Measurements from ENCODE around the gene B3GNT4. TPM values are rescaled to one million over a fixed set of nuclear protein-coding genes. Genes with fewer than 3 reads are reported as not detected.
"Not testable (repeated sequence)": the region's sequence is repeated elsewhere in the genome, so short reads cannot be mapped to it uniquely, and the experiment has no call there.

The B3GNT4 gene
- total RNA-seq, 1 donor from 2014 or later = 0.46 TPM

- TF ChIP-seq, protein P1, sequence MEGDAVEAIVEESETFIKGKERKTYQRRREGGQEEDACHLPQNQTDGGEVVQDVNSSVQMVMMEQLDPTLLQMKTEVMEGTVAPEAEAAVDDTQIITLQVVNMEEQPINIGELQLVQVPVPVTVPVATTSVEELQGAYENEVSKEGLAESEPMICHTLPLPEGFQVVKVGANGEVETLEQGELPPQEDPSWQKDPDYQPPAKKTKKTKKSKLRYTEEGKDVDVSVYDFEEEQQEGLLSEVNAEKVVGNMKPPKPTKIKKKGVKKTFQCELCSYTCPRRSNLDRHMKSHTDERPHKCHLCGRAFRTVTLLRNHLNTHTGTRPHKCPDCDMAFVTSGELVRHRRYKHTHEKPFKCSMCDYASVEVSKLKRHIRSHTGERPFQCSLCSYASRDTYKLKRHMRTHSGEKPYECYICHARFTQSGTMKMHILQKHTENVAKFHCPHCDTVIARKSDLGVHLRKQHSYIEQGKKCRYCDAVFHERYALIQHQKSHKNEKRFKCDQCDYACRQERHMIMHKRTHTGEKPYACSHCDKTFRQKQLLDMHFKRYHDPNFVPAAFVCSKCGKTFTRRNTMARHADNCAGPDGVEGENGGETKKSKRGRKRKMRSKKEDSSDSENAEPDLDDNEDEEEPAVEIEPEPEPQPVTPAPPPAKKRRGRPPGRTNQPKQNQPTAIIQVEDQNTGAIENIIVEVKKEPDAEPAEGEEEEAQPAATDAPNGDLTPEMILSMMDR (IDR thresholded peaks at IDR 0.05) = no peak
- ATAC-seq (no peak), DNase-seq (no peak)
- intact Hi-C loops (cut with DNase I) = no loop called here
- Histone ChIP-seq H3K9me3 (no peaks in the 10 kb centered on the region), H3K4me1 (no peaks in the 10 kb centered on the region), H3K4me3 (no peak overlapping the region), H3K27me3 (no peaks in the 10 kb centered on the region), H3K36me3 (peaks cover 62% of the 10 kb centered on the region), H3K27ac (no peak overlapping the region)
Observed at GRCh38 chr12:122243965-122244364, 40.5 kb downstream of the B3GNT4 start.

DNA sequence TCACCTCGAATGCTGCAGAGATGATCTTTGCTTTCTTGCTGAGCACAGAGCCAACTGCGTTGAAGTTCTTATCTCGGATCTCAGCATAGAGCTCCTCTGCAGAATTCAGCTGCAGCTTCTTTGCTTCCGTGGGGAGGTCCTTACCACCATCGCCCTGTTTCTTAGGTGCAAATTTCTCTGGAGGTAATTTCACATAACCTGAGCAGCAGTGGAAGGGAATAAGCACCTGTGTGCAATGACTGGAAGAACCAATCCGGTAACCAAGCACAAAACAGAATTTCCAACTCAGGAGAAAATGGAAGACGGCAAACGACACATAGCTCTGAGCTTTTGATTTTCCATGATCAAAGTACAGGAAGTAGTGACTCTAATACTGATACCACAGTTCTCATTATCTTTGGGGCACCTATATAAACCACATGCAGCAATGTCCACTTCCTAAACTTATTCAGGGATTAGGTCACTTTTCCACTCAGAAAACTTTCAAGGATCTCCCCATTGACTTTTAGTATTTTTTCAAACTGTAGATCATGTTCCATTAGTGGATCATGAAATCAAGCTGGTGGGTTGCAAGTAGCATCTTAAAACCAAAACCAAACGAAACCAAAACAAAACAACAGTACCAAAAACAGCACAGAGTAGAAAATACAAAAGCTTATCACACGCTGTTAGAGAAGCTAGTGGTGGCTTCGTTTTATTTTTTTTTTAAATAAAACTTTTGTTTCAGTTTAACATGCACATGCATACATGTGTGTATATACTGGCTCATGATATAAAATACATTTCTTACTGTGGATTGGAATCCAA is 41.3 kb downstream of the B3GNT4 start:
- Histone ChIP-seq H3K4me3 (no peak overlapping the region), H3K27ac (no peak overlapping the region), H3K9me3 (no peaks in the 10 kb centered on the region), H3K27me3 (no peaks in the 10 kb centered on the region), H3K4me1 (no peaks in the 10 kb centered on the region), H3K36me3 (peaks cover 62% of the 10 kb centered on the region)
- DNase-seq (no peak), ATAC-seq (no peak)
- TF ChIP-seq, protein P1 (IDR thresholded peaks at IDR 0.05) = no peak
- intact Hi-C loops (cut with DNase I) = no loop called here

GRCh38 chr12:122245553-122245952 is 42.0 kb downstream of the B3GNT4 start:
- H3K27ac ChIP-seq = no peak overlapping the region
- peaks cover 61% of the 10 kb centered on the region for H3K36me3 ChIP-seq
- no peak overlapping the region for H3K4me3 ChIP-seq
- ATAC-seq (no peak), DNase-seq (no peak)
- no peaks in the 10 kb centered on the region for H3K4me1 ChIP-seq
- intact Hi-C loops (cut with DNase I) = no loop called here
- H3K9me3 ChIP-seq = no peaks in the 10 kb centered on the region
- H3K27me3 ChIP-seq = no peaks in the 10 kb centered on the region
- TF ChIP-seq, protein P1 (IDR thresholded peaks at IDR 0.05) = no peak

DNA sequence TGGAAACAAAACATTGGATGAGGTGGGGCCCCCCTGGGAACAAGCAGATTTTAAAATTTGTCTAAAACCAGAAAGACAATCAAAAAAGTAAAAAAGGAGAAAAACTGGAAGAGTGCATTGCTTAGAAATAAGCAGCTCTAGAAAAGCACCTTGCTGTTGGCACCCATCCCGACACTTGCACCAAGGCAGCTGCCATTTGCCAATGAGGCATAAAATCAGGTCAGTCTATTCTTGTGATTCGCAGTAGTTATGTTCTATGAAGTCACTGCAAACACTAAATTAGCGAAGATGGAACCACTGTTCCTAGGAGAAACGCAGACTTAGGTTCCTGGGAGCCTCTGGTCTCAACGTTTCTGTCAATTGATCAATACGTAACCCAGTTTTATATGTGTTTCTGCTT is 46.5 kb downstream of the B3GNT4 start:
- Histone ChIP-seq H3K4me3 (no peak overlapping the region), H3K9me3 (no peaks in the 10 kb centered on the region), H3K27ac (no peak overlapping the region), H3K36me3 (peaks cover 40% of the 10 kb centered on the region), H3K27me3 (no peaks in the 10 kb centered on the region), H3K4me1 (no peaks in the 10 kb centered on the region)
- ATAC-seq = no peak
- intact Hi-C loops (cut with DNase I) = no loop called here
- DNase-seq = no peak
- TF ChIP-seq, protein P1 (IDR thresholded peaks at IDR 0.05) = no peak

DNA sequence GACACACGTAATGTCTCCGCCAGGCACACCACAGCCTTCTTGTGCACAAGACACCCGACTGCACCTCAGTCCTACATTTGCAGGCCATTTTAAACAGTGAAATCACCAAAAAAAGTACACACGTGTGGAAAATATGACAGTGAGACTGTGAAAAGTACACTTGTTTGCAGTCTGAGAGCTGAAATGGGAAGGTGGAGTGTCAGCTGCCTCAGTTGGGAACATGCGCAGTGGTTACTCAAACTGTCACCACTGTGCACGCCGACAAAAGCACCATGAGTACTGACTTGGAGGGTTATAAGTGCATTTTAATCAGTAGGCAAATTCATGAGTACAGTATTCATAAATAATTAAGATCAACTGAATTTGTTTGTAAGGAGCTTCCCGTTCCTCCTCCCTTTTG is 47.0 kb downstream of the B3GNT4 start:
- H3K27ac ChIP-seq = no peak overlapping the region
- TF ChIP-seq, protein P1 (IDR thresholded peaks at IDR 0.05) = no peak
- no peaks in the 10 kb centered on the region for H3K9me3 ChIP-seq
- H3K4me3 ChIP-seq = no peak overlapping the region
- H3K4me1 ChIP-seq = no peaks in the 10 kb centered on the region
- DNase-seq (no peak), ATAC-seq (no peak)
- no peaks in the 10 kb centered on the region for H3K27me3 ChIP-seq
- H3K36me3 ChIP-seq = peaks cover 44% of the 10 kb centered on the region
- intact Hi-C loops (cut with DNase I) = no loop called here

GRCh38 chr12:122258462-122258861 is 55.0 kb downstream of the B3GNT4 start:
- H3K9me3 ChIP-seq; H3K27me3 ChIP-seq; H3K4me3 ChIP-seq; ATAC-seq; H3K4me1 ChIP-seq; intact Hi-C loops (cut with DNase I); DNase-seq; H3K27ac ChIP-seq: not testable (repeated sequence)
- peaks cover 91% of the 10 kb centered on the region for H3K36me3 ChIP-seq

Other genes starting within 250 kb of the B3GNT4 start
- gene BCL7A, start 181.8 kb upstream of the B3GNT4 start, total RNA-seq = 11.4 TPM
- gene MLXIP, start 125.0 kb upstream of the B3GNT4 start, total RNA-seq = 57.4 TPM
- not detected for gene IL31, start 29.5 kb upstream of the B3GNT4 start, total RNA-seq
- not detected for gene LRRC43, start 20.6 kb upstream of the B3GNT4 start, total RNA-seq
- 31.9 TPM for gene DIABLO, start 22.3 kb downstream of the B3GNT4 start, total RNA-seq
- 17.7 TPM for gene VPS33A, start 62.8 kb downstream of the B3GNT4 start, total RNA-seq
- 108 TPM for gene CLIP1, start 219.0 kb downstream of the B3GNT4 start, total RNA-seq